SK-N-SH treated with all-trans-retinoic acid at 6 μM for 48 hours (cell line): ENCODE results near the gene FMN1.

Experiments used
- ATAC-seq: fragments of 200-7000 bp; cut with Tn5 transposase; 3 replicates; pipeline ENCODE4 v1.9.1; 2020; ENCODE audit warnings: mild to moderate bottlenecking, moderate library complexity
- ARNTL ChIP-seq: fragments of 450-650 bp; formaldehyde crosslinking; IDR thresholded peaks from 2 replicates; pipeline ENCODE4 v1.5.0; 2020; ENCODE audit warnings: low read depth, mild to moderate bottlenecking, moderate library complexity, borderline replicate concordance
- BACH2 ChIP-seq: fragments of 250-450 bp; sonication (Bioruptor Pico); IDR thresholded peaks from 2 replicates; pipeline ENCODE4 v1.9.0; 2021; ENCODE audit warnings: mild to moderate bottlenecking, borderline replicate concordance
- CSDC2 ChIP-seq: fragments of 250-450 bp; sonication (Bioruptor Pico); IDR thresholded peaks from 2 replicates; pipeline ENCODE4 v1.5.0; 2020; ENCODE audit warnings: mild to moderate bottlenecking, moderate library complexity
- ESRRG ChIP-seq: fragments of 250-450 bp; sonication (Bioruptor Pico); IDR thresholded peaks from 2 replicates; pipeline ENCODE4 v1.6.1; 2021; ENCODE audit warnings: mild to moderate bottlenecking
- GLIS3 ChIP-seq: fragments of 250-450 bp; sonication (Bioruptor Pico); IDR thresholded peaks from 2 replicates; pipeline ENCODE4 v1.5.0; 2020; ENCODE audit warnings: mild to moderate bottlenecking, moderate library complexity
- ISL1 ChIP-seq: fragments of 250-450 bp; sonication (Bioruptor Pico); IDR thresholded peaks from 2 replicates; pipeline ENCODE4 v2.1.2; 2022; ENCODE audit warnings: mild to moderate bottlenecking, moderate library complexity
- OSR1 ChIP-seq: fragments of 250-450 bp; sonication (Bioruptor Pico); IDR thresholded peaks from 2 replicates; pipeline ENCODE4 v1.8.0; 2022; ENCODE audit warnings: moderate library complexity, mild to moderate bottlenecking, inconsistent platforms
- PPARA ChIP-seq: fragments of 250-450 bp; sonication (Bioruptor Pico); IDR thresholded peaks from 2 replicates; pipeline ENCODE4 v1.5.0; 2020; ENCODE audit warnings: mild to moderate bottlenecking, borderline replicate concordance
- RARB ChIP-seq: fragments of 250-450 bp; sonication (Bioruptor Pico); IDR thresholded peaks from 2 replicates; pipeline ENCODE4 v1.8.0; 2021; ENCODE audit warnings: mild to moderate bottlenecking, moderate library complexity
- SNAI2 ChIP-seq: fragments of 250-450 bp; sonication (Bioruptor Pico); IDR thresholded peaks from 2 replicates; pipeline ENCODE4 v1.5.0; 2020; ENCODE audit warnings: mild to moderate bottlenecking, moderate library complexity
- TCF4 ChIP-seq: fragments of 250-450 bp; sonication (Bioruptor Pico); IDR thresholded peaks from 2 replicates; pipeline ENCODE4 v1.8.0; 2021; ENCODE audit warnings: mild to moderate bottlenecking, moderate library complexity, borderline replicate concordance
- TOX ChIP-seq: fragments of 250-450 bp; sonication (Bioruptor Pico); IDR thresholded peaks from 2 replicates; pipeline ENCODE4 v1.8.0; 2021; ENCODE audit warnings: mild to moderate bottlenecking, moderate library complexity, borderline replicate concordance
- ZFP3 ChIP-seq: fragments of 250-450 bp; sonication (Bioruptor Pico); IDR thresholded peaks from 2 replicates; pipeline ENCODE4 v1.5.0; 2020; ENCODE audit warnings: mild to moderate bottlenecking, moderate library complexity
- ZFP30 ChIP-seq: fragments of 450-650 bp; formaldehyde crosslinking; IDR thresholded peaks from 2 replicates; pipeline ENCODE4 v1.5.0; 2022; ENCODE audit warnings: mild to moderate bottlenecking, moderate library complexity
- ZNF565 ChIP-seq: fragments of 450-650 bp; formaldehyde crosslinking; conservative IDR thresholded peaks from 2 replicates; pipeline ENCODE4 v1.5.0; 2020; ENCODE audit warnings: low read depth, mild to moderate bottlenecking, moderate library complexity
- ZNF70 ChIP-seq: fragments of 450-650 bp; formaldehyde crosslinking; IDR thresholded peaks from 2 replicates; pipeline ENCODE4 v1.5.0; 2020; ENCODE audit warnings: mild to moderate bottlenecking, moderate library complexity
- ZNF8 ChIP-seq: fragments of 450-650 bp; formaldehyde crosslinking; IDR thresholded peaks from 2 replicates; pipeline ENCODE4 v1.5.0; 2020; ENCODE audit warnings: mild to moderate bottlenecking, moderate library complexity
- TF ChIP-seq, protein P1 (sequence below): fragments of 250-450 bp; sonication (Bioruptor Pico); IDR thresholded peaks from 2 replicates; pipeline ENCODE4 v1.5.1; 2020; ENCODE audit warnings: low read depth, mild to moderate bottlenecking, moderate library complexity
- TF ChIP-seq, protein P2 (sequence below): fragments of 250-450 bp; sonication (Bioruptor Pico); IDR thresholded peaks from 2 replicates; pipeline ENCODE4 v1.5.0; 2020; ENCODE audit warnings: mild to moderate bottlenecking, moderate library complexity
- TF ChIP-seq, protein P3 (sequence below): fragments of 250-450 bp; sonication (Bioruptor Pico); IDR thresholded peaks from 2 replicates; pipeline ENCODE4 v1.8.0; 2020; ENCODE audit warnings: mild to moderate bottlenecking, moderate library complexity, borderline replicate concordance
- TF ChIP-seq, protein P4 (sequence below): fragments of 250-450 bp; sonication (Bioruptor Pico); IDR thresholded peaks from 2 replicates; pipeline ENCODE4 v1.8.0; 2021; ENCODE audit warnings: low read depth, mild to moderate bottlenecking, moderate library complexity, borderline replicate concordance
- TF ChIP-seq, protein P5 (sequence below): fragments of 250-450 bp; sonication (Bioruptor Pico); IDR thresholded peaks from 2 replicates; pipeline ENCODE4 v1.5.1; 2021; ENCODE audit warnings: mild to moderate bottlenecking, moderate library complexity

Gene FMN1

DNA sequence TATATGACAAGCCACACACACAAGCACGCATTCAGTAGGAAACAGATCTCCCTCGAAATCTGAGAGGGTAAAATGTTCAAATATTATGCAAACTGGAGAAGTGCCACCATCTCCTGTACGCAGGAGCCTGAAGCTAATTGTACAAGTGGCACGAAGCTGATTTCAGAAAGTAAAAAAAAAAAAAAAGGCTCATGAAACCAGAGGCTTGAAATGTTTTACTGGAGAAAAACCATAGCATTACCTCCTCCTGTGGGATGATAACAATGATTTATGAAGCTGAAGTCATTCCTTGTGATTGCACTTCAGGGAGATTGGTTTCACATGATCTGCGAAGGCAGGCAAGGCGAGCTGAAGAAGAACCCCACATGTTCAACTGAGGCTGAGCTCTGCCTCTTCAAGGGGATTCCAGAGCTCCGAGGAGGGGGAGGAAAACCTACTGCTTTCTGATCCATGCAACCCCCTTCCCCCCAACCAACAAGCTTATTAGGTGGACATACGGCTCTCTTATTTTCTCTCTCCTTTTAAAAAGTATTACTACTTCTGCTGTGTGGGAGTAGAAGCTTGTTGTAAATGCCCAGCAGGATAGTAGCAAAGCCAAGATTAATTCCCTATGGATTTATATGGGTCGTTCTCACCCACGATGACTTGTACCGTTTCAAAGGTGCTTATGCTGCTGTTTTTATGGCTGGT is 375.6 kb downstream of the FMN1 start:
- no peak for TF ChIP-seq ZFP3 (CRISPR knock-in tag)
- TF ChIP-seq SNAI2 (CRISPR knock-in tag): no peak
- TF ChIP-seq, protein P1, sequence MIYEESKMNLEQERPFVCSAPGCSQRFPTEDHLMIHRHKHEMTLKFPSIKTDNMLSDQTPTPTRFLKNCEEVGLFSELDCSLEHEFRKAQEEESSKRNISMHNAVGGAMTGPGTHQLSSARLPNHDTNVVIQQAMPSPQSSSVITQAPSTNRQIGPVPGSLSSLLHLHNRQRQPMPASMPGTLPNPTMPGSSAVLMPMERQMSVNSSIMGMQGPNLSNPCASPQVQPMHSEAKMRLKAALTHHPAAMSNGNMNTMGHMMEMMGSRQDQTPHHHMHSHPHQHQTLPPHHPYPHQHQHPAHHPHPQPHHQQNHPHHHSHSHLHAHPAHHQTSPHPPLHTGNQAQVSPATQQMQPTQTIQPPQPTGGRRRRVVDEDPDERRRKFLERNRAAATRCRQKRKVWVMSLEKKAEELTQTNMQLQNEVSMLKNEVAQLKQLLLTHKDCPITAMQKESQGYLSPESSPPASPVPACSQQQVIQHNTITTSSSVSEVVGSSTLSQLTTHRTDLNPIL (CRISPR knock-in tag): no peak
- TF ChIP-seq TCF4: no peak
- peak; percentile 54 for ATAC-seq

DNA sequence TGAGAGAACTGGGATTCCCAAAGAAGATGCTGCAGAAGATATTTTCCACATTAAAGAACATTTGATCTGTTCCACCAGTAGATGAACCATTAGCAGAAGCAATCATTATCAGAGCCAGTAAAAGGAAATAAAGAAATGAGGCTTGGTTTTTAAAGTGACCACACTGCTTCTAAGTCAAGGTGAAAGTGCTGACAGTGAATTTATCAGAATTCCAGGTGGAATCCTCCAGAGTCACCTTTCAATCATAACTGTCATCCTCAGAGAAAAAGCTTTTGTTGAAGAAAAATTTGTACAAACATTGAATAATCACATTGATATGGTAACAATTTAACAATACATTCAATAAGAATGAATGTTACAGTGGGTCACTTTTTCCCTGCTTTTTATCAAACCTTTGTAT is 376.9 kb downstream of the FMN1 start:
- TF ChIP-seq ESRRG (CRISPR knock-in tag) (no peak), ZFP3 (CRISPR knock-in tag) (no peak), RARB (CRISPR knock-in tag) (no peak), ZNF70 (CRISPR knock-in tag) (no peak), ZNF8 (CRISPR knock-in tag) (no peak), CSDC2 (no peak), ARNTL (CRISPR knock-in tag) (no peak), PPARA (no peak), OSR1 (CRISPR knock-in tag) (no peak), ZNF565 (CRISPR knock-in tag) (no peak), TOX (CRISPR knock-in tag) (no peak)
- TF ChIP-seq, protein P1 (CRISPR knock-in tag): no peak
- TF ChIP-seq, protein P2, sequence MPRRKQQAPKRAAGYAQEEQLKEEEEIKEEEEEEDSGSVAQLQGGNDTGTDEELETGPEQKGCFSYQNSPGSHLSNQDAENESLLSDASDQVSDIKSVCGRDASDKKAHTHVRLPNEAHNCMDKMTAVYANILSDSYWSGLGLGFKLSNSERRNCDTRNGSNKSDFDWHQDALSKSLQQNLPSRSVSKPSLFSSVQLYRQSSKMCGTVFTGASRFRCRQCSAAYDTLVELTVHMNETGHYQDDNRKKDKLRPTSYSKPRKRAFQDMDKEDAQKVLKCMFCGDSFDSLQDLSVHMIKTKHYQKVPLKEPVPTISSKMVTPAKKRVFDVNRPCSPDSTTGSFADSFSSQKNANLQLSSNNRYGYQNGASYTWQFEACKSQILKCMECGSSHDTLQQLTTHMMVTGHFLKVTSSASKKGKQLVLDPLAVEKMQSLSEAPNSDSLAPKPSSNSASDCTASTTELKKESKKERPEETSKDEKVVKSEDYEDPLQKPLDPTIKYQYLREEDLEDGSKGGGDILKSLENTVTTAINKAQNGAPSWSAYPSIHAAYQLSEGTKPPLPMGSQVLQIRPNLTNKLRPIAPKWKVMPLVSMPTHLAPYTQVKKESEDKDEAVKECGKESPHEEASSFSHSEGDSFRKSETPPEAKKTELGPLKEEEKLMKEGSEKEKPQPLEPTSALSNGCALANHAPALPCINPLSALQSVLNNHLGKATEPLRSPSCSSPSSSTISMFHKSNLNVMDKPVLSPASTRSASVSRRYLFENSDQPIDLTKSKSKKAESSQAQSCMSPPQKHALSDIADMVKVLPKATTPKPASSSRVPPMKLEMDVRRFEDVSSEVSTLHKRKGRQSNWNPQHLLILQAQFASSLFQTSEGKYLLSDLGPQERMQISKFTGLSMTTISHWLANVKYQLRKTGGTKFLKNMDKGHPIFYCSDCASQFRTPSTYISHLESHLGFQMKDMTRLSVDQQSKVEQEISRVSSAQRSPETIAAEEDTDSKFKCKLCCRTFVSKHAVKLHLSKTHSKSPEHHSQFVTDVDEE: no peak
- TF ChIP-seq, protein P3, sequence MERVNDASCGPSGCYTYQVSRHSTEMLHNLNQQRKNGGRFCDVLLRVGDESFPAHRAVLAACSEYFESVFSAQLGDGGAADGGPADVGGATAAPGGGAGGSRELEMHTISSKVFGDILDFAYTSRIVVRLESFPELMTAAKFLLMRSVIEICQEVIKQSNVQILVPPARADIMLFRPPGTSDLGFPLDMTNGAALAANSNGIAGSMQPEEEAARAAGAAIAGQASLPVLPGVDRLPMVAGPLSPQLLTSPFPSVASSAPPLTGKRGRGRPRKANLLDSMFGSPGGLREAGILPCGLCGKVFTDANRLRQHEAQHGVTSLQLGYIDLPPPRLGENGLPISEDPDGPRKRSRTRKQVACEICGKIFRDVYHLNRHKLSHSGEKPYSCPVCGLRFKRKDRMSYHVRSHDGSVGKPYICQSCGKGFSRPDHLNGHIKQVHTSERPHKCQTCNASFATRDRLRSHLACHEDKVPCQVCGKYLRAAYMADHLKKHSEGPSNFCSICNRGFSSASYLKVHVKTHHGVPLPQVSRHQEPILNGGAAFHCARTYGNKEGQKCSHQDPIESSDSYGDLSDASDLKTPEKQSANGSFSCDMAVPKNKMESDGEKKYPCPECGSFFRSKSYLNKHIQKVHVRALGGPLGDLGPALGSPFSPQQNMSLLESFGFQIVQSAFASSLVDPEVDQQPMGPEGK: no peak
- ATAC-seq: no peak

DNA sequence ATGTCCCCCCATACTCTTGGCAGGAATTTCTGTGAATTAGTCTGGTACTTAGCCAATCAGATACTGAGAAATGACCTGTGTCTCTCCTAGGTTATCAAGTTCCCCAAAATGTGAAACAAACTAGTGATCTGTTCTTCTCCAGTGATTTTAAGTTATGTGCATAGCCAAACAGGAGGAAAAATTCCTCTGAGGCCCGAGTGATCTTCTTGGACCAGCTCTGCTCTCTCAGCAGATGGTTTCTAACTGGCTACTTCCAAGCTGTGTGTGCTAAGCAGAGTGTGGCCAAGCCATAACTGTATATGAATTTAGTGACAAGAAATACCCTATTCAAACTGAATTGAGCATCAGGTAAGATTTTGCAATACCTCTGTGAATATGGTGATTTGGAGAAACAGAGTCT is 387.2 kb downstream of the FMN1 start:
- ATAC-seq: no peak
- TF ChIP-seq ZFP30 (CRISPR knock-in tag) (no peak), GLIS3 (no peak), ZNF565 (CRISPR knock-in tag) (no peak), ISL1 (CRISPR knock-in tag) (no peak), ZNF8 (CRISPR knock-in tag) (no peak), BACH2 (no peak), SNAI2 (CRISPR knock-in tag) (no peak), ARNTL (CRISPR knock-in tag) (no peak), CSDC2 (no peak), PPARA (no peak), ZFP3 (CRISPR knock-in tag) (no peak)
- TF ChIP-seq, protein P4, sequence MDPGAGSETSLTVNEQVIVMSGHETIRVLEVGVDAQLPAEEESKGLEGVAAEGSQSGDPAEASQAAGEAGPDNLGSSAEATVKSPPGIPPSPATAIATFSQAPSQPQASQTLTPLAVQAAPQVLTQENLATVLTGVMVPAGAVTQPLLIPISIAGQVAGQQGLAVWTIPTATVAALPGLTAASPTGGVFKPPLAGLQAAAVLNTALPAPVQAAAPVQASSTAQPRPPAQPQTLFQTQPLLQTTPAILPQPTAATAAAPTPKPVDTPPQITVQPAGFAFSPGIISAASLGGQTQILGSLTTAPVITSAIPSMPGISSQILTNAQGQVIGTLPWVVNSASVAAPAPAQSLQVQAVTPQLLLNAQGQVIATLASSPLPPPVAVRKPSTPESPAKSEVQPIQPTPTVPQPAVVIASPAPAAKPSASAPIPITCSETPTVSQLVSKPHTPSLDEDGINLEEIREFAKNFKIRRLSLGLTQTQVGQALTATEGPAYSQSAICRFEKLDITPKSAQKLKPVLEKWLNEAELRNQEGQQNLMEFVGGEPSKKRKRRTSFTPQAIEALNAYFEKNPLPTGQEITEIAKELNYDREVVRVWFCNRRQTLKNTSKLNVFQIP (CRISPR knock-in tag): no peak
- TF ChIP-seq, protein P2: no peak
- TF ChIP-seq, protein P1 (CRISPR knock-in tag): no peak
- TF ChIP-seq, protein P5, sequence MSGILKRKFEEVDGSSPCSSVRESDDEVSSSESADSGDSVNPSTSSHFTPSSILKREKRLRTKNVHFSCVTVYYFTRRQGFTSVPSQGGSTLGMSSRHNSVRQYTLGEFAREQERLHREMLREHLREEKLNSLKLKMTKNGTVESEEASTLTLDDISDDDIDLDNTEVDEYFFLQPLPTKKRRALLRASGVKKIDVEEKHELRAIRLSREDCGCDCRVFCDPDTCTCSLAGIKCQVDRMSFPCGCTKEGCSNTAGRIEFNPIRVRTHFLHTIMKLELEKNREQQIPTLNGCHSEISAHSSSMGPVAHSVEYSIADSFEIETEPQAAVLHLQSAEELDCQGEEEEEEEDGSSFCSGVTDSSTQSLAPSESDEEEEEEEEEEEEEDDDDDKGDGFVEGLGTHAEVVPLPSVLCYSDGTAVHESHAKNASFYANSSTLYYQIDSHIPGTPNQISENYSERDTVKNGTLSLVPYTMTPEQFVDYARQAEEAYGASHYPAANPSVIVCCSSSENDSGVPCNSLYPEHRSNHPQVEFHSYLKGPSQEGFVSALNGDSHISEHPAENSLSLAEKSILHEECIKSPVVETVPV: no peak
